HG02938 (cell line): ENCODE measurements around the gene SBF2.

Experiments
- ATAC-seq: cut with Tn5 transposase; IDR thresholded peaks from one replicate; pipeline ENCODE4 v1.9.1; 2021; ENCODE audit warnings: mild to moderate bottlenecking, moderate library complexity; ENCODE audit not compliant: unreplicated experiment

The SBF2 gene

DNA sequence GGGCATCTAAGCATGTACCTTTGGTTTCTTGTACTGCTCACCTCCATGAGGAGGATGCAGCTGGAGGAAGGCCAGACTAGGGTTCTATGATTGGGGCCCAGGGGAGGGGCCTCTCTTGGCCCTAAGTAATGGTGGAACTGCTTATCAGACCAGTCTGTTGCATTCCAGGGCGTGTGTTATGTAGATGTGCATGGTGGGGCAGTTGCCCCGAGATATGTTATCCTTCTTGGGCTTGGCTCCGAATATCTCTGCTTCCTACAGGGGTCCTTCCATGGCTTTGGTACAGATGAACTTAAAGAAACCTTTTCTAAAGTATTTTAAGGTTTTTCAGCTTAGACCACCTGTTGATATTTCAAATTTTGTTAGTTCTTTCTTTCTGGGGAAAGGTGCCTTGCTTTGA lies 504.1 kb downstream of the SBF2 start:
- ATAC-seq = no peak

DNA sequence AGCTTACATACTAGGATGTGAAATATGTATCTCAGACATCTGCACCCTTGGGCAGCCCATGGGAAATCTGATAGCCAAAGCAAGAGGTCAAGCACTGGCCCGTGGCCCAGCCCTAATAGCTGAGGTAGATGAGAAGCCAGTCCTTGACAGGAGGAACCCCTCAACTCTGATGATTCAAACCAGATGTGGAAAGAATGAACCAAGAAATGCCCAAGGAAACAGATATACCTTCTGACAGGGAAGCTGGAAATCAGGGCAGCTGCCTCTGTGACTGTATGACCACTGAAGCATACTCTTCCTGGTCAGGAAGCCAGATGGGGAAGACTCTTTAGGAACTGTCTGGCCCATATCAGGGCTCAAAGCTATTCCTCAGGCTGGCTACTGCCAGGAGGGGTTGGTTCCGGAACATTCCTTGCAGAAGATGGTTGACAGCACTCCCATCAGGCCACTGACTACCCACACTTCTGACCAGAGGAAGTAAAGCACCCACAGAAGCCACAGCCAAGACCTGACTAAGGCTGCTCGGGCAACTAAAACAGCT lies 506.0 kb downstream of the SBF2 start:
- ATAC-seq = no peak

- no peak for ATAC-seq
Measured at GRCh38 chr11:9787260-9787659, 506.8 kb downstream of the SBF2 start.

DNA sequence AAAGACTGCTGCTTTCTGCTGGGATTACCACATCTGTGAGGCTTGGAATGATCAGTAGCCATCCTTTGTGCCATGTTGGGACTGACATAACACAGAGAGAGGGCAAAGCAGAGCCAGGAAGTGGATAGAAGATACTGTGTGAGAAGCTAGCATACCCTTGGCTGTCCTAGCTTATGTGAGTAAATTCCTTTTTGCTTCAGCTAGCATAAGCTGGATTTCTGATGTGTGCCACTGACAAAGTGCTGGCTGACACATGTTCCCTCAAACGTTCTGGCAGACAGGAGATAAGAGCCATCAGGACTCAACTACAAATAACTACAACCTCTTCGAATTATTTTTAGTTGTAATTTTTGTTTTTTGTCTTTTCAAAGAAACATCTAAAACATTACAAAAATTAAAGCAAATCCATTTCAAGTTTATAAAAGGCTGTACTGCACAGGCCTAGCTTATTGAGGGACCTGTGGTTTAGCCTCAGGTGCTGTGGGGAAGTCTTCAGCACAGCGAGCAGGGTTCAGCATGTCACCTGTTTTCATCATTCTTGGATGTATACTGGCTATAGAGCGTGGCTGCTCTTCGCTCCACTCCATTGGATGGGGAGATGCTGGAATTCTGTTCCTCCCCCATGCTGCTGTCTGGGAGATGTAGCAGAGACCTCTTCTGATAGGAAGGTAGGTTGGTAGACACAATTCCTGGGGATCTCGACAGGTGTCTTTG lies 509.3 kb downstream of the SBF2 start:
- no peak for ATAC-seq

DNA sequence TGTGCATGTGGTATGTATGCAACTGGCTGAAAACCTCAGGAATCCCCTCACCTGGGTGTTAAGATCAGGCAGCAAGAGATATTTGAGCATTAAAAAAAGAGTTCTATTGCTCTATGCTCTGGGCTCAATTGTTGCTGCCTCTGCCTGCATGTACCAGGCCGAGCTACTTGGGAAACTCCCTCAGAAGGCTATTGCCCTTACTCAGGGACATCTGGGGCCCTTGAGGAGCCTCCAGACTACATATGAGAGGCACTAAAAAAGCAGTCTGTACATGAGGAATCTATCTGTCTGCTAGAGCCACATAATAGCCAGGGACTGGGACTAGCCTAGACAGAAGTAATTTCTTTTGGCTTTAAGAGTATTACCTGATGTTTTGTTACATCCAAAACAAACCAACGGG lies 510.0 kb downstream of the SBF2 start:
- ATAC-seq = no peak

DNA sequence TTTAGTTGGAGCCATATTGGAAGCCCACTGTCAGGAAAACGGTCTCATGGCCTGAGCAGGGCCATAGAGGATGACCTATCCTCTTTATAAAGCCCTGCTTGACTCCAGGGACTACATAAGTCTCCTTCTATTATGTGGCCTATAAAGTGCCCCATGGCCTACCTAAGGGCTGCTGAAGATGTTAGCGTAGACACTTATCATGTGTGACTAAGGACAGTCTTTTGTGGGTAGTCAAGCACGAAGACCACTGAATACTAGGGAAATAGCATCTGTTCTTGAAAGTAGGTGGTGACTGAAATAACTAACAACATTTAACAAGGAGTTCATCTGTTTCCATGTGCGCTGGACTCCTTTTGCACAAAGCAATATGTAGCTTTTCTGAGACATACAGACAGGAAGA lies 513.1 kb downstream of the SBF2 start:
- ATAC-seq = no peak

- no peak for ATAC-seq
Measured at GRCh38 chr11:9777525-9777924, 516.5 kb downstream of the SBF2 start.

GRCh38 chr11:9777066-9777465 lies 517.0 kb downstream of the SBF2 start:
- no peak for ATAC-seq

DNA sequence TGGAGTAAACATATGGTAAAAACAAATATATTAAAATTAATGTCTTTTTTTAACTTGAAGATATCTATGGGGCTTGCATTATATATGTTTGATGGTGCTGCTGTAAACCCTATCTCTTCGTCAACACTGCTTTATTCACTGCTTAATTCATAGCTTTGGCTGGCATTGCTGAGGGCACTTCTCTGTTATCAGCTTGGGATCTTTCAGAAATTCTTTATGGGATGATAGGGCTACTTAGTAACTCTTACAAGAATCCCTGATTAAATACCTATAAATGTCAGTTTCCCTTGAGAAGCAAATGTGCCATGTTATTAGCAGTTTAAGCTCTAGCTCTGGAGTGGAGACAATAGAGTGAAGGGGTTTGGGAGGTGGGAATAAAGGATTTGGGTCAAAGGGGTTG lies 517.8 kb downstream of the SBF2 start:
- no peak for ATAC-seq

GRCh38 chr11:9775398-9775779 lies 518.6 kb downstream of the SBF2 start:
- ATAC-seq = no peak

DNA sequence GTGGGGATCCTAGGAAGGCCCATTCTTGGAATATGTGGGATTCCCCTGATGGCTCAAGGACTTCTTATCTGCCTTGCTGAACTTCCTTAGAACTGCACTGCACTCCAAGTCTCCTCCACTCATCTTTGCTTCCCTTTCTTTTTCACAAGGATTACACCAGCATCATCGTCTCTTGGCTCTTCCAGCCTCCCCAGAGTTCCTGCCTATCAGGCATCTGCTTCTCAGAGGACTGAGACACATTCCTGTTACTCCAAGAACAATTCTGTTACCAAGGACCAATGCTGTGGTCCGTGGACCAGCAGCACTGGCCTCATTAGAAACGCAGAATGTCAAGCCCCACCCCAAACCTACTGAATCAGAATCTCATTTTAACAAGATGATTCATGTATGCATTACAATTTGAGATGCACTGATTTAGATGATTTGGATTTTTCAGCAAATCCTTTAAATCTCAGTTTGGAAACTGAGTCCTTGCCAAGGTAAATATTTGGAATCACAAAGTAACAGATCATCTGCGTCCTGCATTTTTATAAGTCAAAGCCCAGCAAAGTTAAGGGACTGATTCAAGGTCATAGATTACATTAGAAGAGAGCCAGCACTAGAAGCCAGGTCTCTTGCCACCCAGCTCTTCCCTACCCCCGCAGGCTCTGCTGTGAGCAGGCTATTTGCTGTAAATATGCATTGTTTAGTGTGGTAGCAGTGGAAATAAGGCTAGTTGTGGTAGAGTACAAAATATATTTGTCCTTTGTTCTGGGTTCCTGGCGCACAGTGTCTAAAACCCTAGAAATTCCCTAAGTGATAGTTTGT lies 519.2 kb downstream of the SBF2 start:
- ATAC-seq = no peak

GRCh38 chr11:9774109-9774508 lies 519.9 kb downstream of the SBF2 start:
- ATAC-seq = no peak

GRCh38 chr11:9773524-9773923 lies 520.5 kb downstream of the SBF2 start:
- no peak for ATAC-seq

DNA sequence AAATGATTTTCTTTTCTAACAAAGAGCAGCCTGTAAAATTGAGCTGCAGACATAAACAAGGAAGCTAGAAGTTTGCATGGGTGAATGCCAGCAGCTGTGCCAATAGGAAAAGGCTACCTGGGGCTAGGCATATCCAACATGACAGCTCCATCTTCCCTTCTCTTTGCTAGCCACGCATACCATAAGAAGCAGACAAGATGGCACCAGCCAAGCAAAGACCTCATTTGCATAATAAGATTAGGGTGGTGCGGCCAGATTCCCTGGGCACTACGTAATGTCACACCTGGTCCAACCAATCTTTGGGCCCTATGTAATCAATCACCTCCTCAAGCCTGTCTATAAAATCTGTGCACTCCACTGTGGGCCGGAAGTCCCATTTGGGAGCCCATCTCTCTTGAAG lies 521.8 kb downstream of the SBF2 start:
- no peak for ATAC-seq

- no peak for ATAC-seq
Measured at GRCh38 chr11:9771071-9771511, 522.9 kb downstream of the SBF2 start.

DNA sequence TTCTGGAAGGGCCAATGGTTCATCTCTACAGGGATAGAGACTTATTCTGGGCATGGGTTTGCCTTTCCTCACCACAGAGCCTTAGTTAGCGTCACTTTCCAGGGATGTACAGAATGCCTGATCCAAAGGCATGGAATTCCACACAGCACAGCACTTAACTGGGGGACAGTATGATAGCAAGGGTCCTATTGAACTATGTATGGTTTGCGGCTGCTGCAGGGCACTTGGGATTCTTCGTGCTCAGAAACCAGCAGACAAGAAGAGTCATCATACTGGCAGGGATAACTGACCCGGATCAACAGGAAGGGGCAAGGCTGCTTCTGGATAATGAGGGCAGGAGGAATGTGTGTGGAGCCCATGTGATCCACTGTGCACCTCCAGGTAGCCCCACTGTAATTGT lies 524.4 kb downstream of the SBF2 start:
- no peak for ATAC-seq

GRCh38 chr11:9765320-9766101 lies 528.5 kb downstream of the SBF2 start:
- ATAC-seq = no peak

DNA sequence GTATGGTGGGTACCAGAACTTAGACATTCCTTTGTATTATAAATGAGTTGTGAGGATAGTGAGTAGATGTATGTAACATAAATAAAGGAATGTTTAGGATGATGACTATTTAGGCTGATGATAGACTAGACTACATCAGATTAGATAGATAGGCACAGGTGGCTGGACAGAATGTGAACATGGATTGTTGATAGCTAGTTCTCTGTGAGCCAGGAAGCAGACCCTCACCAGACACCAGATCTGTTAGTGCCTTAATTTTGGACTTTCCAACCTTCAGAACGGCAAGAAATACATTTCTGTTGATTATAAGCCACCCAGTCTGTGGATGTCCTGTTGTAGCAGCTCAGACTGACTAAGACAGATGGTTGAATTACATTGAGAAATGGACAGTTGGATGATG lies 530.7 kb downstream of the SBF2 start:
- no peak for ATAC-seq

DNA sequence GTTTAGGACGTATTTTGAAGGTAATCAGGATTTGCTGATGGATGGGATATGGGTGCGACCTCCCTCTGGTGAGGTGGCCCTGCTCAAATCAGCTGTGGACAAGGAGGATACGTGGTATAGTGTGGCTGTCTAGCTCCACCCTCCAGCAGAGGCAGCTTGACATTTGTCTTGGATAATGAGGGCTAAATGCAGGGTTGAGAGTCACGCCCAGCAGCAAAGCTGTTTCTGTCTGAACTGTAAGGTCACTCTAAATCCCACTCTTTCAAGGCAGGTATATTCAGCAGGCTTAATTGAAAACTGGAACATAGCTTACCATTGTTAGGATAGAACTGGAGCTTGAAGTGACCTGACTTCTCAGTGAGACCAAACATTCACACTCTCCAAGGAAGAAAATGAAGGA lies 531.5 kb downstream of the SBF2 start:
- ATAC-seq = no peak

- no peak for ATAC-seq
Measured at GRCh38 chr11:9761441-9761945, 532.5 kb downstream of the SBF2 start.

- ATAC-seq = no peak
Measured at GRCh38 chr11:9760193-9760575, 533.8 kb downstream of the SBF2 start.
